CD4-positive, alpha-beta T cell (primary cell): ENCODE results near the gene HIVEP3. TPM values are rescaled to one million over a fixed set of nuclear protein-coding genes. Genes with fewer than 3 reads are reported as not detected.

Experiments
- ATAC-seq: fragments of 200-7000 bp; cut with Tn5 transposase; one replicate; pipeline ENCODE4 v1.10.0; 2022; ENCODE audit warnings: mild to moderate bottlenecking; ENCODE audit not compliant: poor library complexity
- CTCF ChIA-PET: fragments of 350-600 bp; sonication (Branson Sonifier 250); formaldehyde crosslinking; loops from one replicate; lab custom pipeline; 2021; ENCODE audit warnings: antibody characterized with exemption, inconsistent platforms; lab: Charles Lee
- POLR2A ChIA-PET: fragments of 350-600 bp; sonication (Branson Sonifier 250); formaldehyde crosslinking; loops from one replicate; lab custom pipeline; 2021; ENCODE audit warnings: antibody characterized with exemption, inconsistent platforms; lab: Charles Lee
- DNase-seq, 14 experiments: peaks; one replicate each; pipeline ENCODE4 v3.0.0-alpha.2; 2013 to 2020; ENCODE audit warnings: mixed read lengths in 2 of 14
- H3K27ac ChIP-seq, 2 donors: one replicate each; pipeline versions ENCODE4 v1.5.1 to v1.7.0; 2013; ENCODE audit warnings: low read length in 2 of 2, low read depth in 1 of 2, mild to moderate bottlenecking in 1 of 2
- H3K27me3 ChIP-seq, 2 experiments: 1 replicate in 1 of 2; 2 replicates in 1 of 2; pipeline versions ENCODE4 v1.6.1 to v1.7.0; 2013; ENCODE audit warnings: low read length in 2 of 2, control low read depth in 1 of 2, mild to moderate bottlenecking in 1 of 2, moderate library complexity in 1 of 2; ENCODE audit not compliant: insufficient read depth in 2 of 2, control insufficient read depth in 1 of 2
- H3K36me3 ChIP-seq: one replicate; pipeline ENCODE4 v1.6.1; 2013; ENCODE audit warnings: low read length, control low read depth; ENCODE audit not compliant: insufficient read depth
- H3K4me1 ChIP-seq: one replicate; pipeline ENCODE4 v1.6.1; 2013; ENCODE audit warnings: low read length, control low read depth; ENCODE audit not compliant: insufficient read depth
- H3K4me3 ChIP-seq: one replicate; pipeline ENCODE4 v1.5.1; 2013; ENCODE audit warnings: mild to moderate bottlenecking, low read length, moderate library complexity
- H3K9me3 ChIP-seq, 2 experiments: 1 replicate in 1 of 2; 2 replicates in 1 of 2; pipeline versions ENCODE4 v1.6.1 to v1.7.0; 2013; ENCODE audit warnings: low read length in 2 of 2, mild to moderate bottlenecking in 2 of 2, control low read depth in 1 of 2, moderate library complexity in 1 of 2; ENCODE audit not compliant: control insufficient read depth in 1 of 2, insufficient read depth in 1 of 2
- H3K27ac Mint-ChIP-seq: one replicate; pipeline ENCODE4 v1.8.0; 2020; ENCODE audit warnings: mixed read lengths
- H3K27me3 Mint-ChIP-seq: one replicate; pipeline ENCODE4 v1.8.0; 2021; ENCODE audit warnings: mixed read lengths
- H3K36me3 Mint-ChIP-seq: one replicate; pipeline ENCODE4 v1.8.0; 2021; ENCODE audit warnings: low read depth, mixed read lengths
- H3K4me1 Mint-ChIP-seq: one replicate; pipeline ENCODE4 v1.8.0; 2021; ENCODE audit warnings: low read depth, mixed read lengths
- H3K4me3 Mint-ChIP-seq: one replicate; pipeline ENCODE4 v1.8.0; 2020; ENCODE audit warnings: mild to moderate bottlenecking, mixed read lengths
- H3K9me3 Mint-ChIP-seq: one replicate; pipeline ENCODE4 v1.8.0; 2020; ENCODE audit warnings: mixed read lengths
- CTCF ChIP-seq: fragments of 200-600 bp; IDR thresholded peaks from one replicate; pipeline ENCODE4 v1.8.0; 2022; ENCODE audit warnings: antibody characterized with exemption, mild to moderate bottlenecking
- intact Hi-C, 2 experiments: fragments of 100-400 bp; cut with DNase I in 1 of 2; cut with micrococcal nuclease in 1 of 2; formaldehyde crosslinking; loops; one replicate each; pipeline versions ENCODE4 v1.15.1 to v1.9.0; 2023 to 2025; cut with DNase I, micrococcal nuclease
- total RNA-seq, 174 experiments: library from RNA in 2 of 174; stranded (reverse) in 2 of 174; gene quantifications; one replicate each; pipeline ENCODE4 v1.2.3 and lab custom pipeline; 2021 to 2026

Gene HIVEP3
- total RNA-seq, 2 experiments from 2014 or later, result 5.1 to 5.4 TPM

- ChIA-PET POLR2A (no interaction called here), CTCF (no interaction called here)
- Histone ChIP-seq H3K4me3 (no peak overlapping the region), H3K4me1 (peaks cover 41% of the 10 kb centered on the region), H3K9me3 (peaks cover 0 to 3% of the 10 kb centered on the region in 2 experiments), H3K36me3 (no peaks in the 10 kb centered on the region), H3K27ac (no peak overlapping the region), H3K27me3 (no peaks in the 10 kb centered on the region)
- ATAC-seq, result no peak
- Mint-ChIP-seq H3K4me1 (peaks cover 32% of the 10 kb centered on the region), H3K36me3 (no peaks in the 10 kb centered on the region), H3K9me3 (no peaks in the 10 kb centered on the region), H3K4me3 (no peak overlapping the region), H3K27ac (no peak overlapping the region), H3K27me3 (no peaks in the 10 kb centered on the region)
- intact Hi-C loops, result no loop called here
- no peak for TF ChIP-seq CTCF
- no peak for DNase-seq
These were observed 183.0 kb downstream of the HIVEP3 start for GRCh38 chr1:41735631-41736260.

GRCh38 chr1:41735139-41735538 is 183.6 kb downstream of the HIVEP3 start:
- no peaks in the 10 kb centered on the region for H3K9me3 Mint-ChIP-seq
- H3K27ac Mint-ChIP-seq, result no peak overlapping the region
- no peak for DNase-seq

GRCh38 chr1:41734201-41734970 is 184.3 kb downstream of the HIVEP3 start:
- no peaks in the 10 kb centered on the region for H3K9me3 Mint-ChIP-seq
- no peak overlapping the region for H3K4me3 ChIP-seq
- H3K27me3 Mint-ChIP-seq, result no peaks in the 10 kb centered on the region
- H3K27ac ChIP-seq, result no peak overlapping the region
- peaks cover 38% of the 10 kb centered on the region for H3K4me1 ChIP-seq
- no peak overlapping the region for H3K4me3 Mint-ChIP-seq
- H3K36me3 Mint-ChIP-seq, result no peaks in the 10 kb centered on the region
- H3K4me1 Mint-ChIP-seq, result peaks cover 24% of the 10 kb centered on the region
- ChIA-PET CTCF (no interaction called here), POLR2A (no interaction called here)
- intact Hi-C loops, result no loop called here
- no peaks in the 10 kb centered on the region for H3K27me3 ChIP-seq
- ATAC-seq (no peak), DNase-seq (no peak)
- H3K9me3 ChIP-seq, result peaks cover 0 to 8% of the 10 kb centered on the region in 2 experiments
- TF ChIP-seq CTCF, result no peak
- H3K27ac Mint-ChIP-seq, result no peak overlapping the region
- H3K36me3 ChIP-seq, result no peaks in the 10 kb centered on the region

More at GRCh38 chr1:41735139-41735538, 183.6 kb downstream of the HIVEP3 start:
- Mint-ChIP-seq H3K36me3 (no peaks in the 10 kb centered on the region), H3K4me1 (peaks cover 26% of the 10 kb centered on the region), H3K27me3 (no peaks in the 10 kb centered on the region), H3K4me3 (no peak overlapping the region)
- H3K9me3 ChIP-seq, result peaks cover 0 to 8% of the 10 kb centered on the region in 2 experiments
- H3K27ac ChIP-seq, result no peak overlapping the region
- CTCF ChIA-PET, result no interaction called here
- POLR2A ChIA-PET, result no interaction called here
- no peak for ATAC-seq
- H3K36me3 ChIP-seq, result no peaks in the 10 kb centered on the region
- no peak overlapping the region for H3K4me3 ChIP-seq
- intact Hi-C loops, result no loop called here
- H3K27me3 ChIP-seq, result no peaks in the 10 kb centered on the region
- TF ChIP-seq CTCF, result no peak
- peaks cover 39% of the 10 kb centered on the region for H3K4me1 ChIP-seq
